Chondrocyte (in vitro differentiated cells): ENCODE results near the gene MED26. TPM values are rescaled to one million over a fixed set of nuclear protein-coding genes. Genes with fewer than 3 reads are reported as not detected.

Source experiments
- DNase-seq: peaks from one replicate; pipeline ENCODE4 v3.0.0; 2021; ENCODE audit warnings: mixed read lengths, low spot score
- H3K27ac Mint-ChIP-seq: one replicate; pipeline ENCODE4 v1.8.0; 2021; ENCODE audit warnings: mild to moderate bottlenecking, moderate library complexity, mixed read lengths; ENCODE audit not compliant: unreplicated experiment
- H3K27me3 Mint-ChIP-seq: 2 replicates; pipeline ENCODE4 v1.8.0; 2021; ENCODE audit warnings: low read depth, mixed read lengths
- H3K36me3 Mint-ChIP-seq: 2 replicates; pipeline ENCODE4 v1.8.0; 2021; ENCODE audit warnings: low read depth, mixed read lengths
- H3K4me1 Mint-ChIP-seq: 2 replicates; pipeline ENCODE4 v1.8.0; 2021; ENCODE audit warnings: low read depth, mild to moderate bottlenecking, mixed read lengths
- H3K4me3 Mint-ChIP-seq: one replicate; pipeline ENCODE4 v1.8.0; 2021; ENCODE audit warnings: mild to moderate bottlenecking, moderate library complexity, mixed read lengths; ENCODE audit not compliant: unreplicated experiment
- H3K9me3 Mint-ChIP-seq: 2 replicates; pipeline ENCODE4 v1.8.0; 2021; ENCODE audit warnings: low read depth, mixed read lengths
- total RNA-seq: library from RNA; stranded (reverse); gene quantifications from 3 replicates; pipeline ENCODE4 v1.2.1, GENCODE V29; 2021
- TF ChIP-seq, protein P1 (sequence below): fragments of 200-600 bp; sonication (generic); IDR thresholded peaks from 2 replicates; pipeline ENCODE4 v1.5.0; 2021; ENCODE audit warnings: antibody characterized with exemption, mild to moderate bottlenecking, moderate library complexity

MED26 gene
- total RNA-seq, 1 donor from 2014 or later, result 8.7 TPM

DNA sequence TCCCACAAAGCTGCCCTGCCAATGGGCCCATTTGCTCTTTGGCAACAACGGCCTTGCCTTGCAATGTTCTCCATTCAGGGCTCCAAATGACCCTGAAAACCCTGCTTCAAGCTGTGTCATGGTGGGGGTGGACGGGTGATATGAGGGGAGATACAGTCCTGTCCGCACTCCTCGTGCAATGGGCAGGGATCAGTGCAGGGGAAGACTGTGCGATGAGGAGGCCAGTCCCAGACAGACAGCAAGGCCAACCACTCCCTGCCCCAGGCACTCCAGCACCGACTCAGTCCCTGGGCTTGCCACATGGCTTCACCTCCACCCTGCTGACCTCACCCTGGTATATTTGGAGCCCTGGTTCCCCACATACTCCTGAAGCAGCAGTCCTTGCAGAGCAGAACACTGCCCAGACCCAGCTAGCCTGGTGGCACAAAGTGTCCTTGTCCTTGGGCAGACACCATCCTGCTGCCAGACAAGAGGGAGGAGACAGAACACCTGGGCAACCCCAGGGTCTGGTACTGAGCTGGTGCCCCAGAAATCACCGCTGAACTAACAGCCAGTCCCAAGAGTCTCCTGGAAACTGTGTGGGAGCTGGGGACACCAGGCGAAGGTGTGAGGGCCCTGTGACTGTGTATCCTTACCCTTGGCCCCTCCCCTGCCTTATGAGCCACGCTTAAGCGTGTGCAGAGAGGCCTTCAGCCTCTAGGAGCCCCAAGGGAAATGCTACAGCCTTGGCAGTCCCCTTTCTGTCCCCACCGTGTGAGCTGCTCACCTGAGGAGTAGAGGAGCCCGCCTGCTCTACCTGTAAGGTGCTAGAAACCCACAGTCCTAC is 46.6 kb downstream of the MED26 start:
- no peak overlapping the region for H3K4me3 Mint-ChIP-seq
- DNase-seq, result no peak
- no peaks in the 10 kb centered on the region for H3K27me3 Mint-ChIP-seq

DNA sequence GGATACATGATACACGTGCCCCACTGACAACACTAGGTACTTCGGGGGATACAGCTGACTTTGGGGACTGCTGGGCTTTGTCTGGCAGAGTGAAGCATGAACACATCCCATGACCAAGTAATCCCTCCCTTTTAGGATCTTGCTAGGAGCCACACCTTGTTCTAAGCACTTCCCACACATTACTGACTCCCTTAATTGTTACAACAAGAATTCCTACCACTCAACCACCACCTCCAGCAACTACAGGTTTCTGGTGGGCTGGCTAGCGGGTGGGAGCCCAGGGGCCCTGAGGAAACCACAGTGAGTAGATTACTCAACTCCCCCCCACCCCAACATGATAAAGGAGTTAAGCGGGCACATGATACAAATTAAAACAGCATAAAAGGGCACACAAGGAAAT is 48.6 kb downstream of the MED26 start:
- TF ChIP-seq, protein P1, sequence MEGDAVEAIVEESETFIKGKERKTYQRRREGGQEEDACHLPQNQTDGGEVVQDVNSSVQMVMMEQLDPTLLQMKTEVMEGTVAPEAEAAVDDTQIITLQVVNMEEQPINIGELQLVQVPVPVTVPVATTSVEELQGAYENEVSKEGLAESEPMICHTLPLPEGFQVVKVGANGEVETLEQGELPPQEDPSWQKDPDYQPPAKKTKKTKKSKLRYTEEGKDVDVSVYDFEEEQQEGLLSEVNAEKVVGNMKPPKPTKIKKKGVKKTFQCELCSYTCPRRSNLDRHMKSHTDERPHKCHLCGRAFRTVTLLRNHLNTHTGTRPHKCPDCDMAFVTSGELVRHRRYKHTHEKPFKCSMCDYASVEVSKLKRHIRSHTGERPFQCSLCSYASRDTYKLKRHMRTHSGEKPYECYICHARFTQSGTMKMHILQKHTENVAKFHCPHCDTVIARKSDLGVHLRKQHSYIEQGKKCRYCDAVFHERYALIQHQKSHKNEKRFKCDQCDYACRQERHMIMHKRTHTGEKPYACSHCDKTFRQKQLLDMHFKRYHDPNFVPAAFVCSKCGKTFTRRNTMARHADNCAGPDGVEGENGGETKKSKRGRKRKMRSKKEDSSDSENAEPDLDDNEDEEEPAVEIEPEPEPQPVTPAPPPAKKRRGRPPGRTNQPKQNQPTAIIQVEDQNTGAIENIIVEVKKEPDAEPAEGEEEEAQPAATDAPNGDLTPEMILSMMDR, result no peak
- H3K27me3 Mint-ChIP-seq, result no peaks in the 10 kb centered on the region
- H3K4me3 Mint-ChIP-seq, result no peak overlapping the region
- H3K36me3 Mint-ChIP-seq, result peaks cover 7% of the 10 kb centered on the region
- no peaks in the 10 kb centered on the region for H3K9me3 Mint-ChIP-seq
- H3K27ac Mint-ChIP-seq, result peak overlapping the region; percentile 63
- DNase-seq, result no peak
- H3K4me1 Mint-ChIP-seq, result peaks cover 43% of the 10 kb centered on the region

More for the DNA sequence above, 46.6 kb downstream of the MED26 start:
- H3K27ac Mint-ChIP-seq, result peak overlapping the region; percentile 77
- no peaks in the 10 kb centered on the region for H3K9me3 Mint-ChIP-seq
- H3K4me1 Mint-ChIP-seq, result peaks cover 55% of the 10 kb centered on the region
- H3K36me3 Mint-ChIP-seq, result peaks cover 4% of the 10 kb centered on the region
- TF ChIP-seq, protein P1, result no peak

- Mint-ChIP-seq H3K9me3 (no peaks in the 10 kb centered on the region), H3K36me3 (peaks cover 7% of the 10 kb centered on the region), H3K27ac (no peak overlapping the region), H3K4me1 (peaks cover 43% of the 10 kb centered on the region), H3K27me3 (no peaks in the 10 kb centered on the region), H3K4me3 (no peak overlapping the region)
- no peak for DNase-seq
- TF ChIP-seq, protein P1, result no peak
These were observed 50.4 kb downstream of the MED26 start for GRCh38 chr19:16577531-16577985.

DNA sequence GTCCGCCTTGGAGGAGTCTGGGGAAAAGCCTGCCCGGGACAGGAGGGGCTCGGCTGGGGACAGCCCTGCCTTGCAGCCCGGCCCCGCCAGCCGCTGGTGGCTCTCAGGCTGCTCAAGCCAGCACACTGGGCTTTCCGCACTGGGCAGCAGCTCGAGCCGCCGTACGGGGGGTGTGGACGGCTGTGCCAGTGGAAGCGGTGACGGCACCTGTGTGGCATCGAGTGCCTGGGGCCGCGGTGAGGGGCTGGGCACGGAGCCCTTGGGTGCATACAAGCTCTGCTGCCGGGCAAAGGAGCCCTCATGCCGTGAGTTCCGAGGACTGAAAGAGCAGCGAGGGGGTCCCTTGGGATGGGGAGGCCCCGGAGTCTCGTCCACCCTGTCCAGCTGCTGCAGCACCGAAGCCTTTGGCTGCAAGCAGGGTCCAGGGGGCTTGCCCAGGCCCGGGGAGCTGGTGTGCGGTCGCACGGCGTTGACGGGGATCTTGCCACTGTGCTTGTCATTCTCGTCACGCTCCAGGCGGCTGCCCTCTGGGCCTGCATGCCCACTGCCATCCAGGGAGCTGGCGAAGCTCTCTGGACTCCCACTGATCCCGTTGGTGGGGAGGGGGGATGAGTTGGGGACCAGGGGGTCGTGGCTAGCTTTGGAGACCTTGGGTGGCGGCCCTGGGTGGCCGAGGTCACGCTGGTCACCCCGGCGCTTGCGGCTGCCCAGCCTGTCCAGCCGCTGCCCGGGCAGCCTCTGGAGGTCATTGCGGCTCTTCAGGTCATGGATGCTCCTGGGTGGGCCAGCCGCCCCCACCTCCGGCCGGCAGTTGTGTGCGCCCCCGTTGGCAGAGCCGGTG is 51.1 kb downstream of the MED26 start:
- TF ChIP-seq, protein P1, result no peak
- H3K4me3 Mint-ChIP-seq, result no peak overlapping the region
- no peak for DNase-seq
- H3K9me3 Mint-ChIP-seq, result no peaks in the 10 kb centered on the region
- H3K4me1 Mint-ChIP-seq, result peaks cover 41% of the 10 kb centered on the region
- H3K36me3 Mint-ChIP-seq, result peaks cover 8% of the 10 kb centered on the region
- H3K27ac Mint-ChIP-seq, result no peak overlapping the region
- no peaks in the 10 kb centered on the region for H3K27me3 Mint-ChIP-seq
